ENCODE data around the gene RPS6KA1.
"Not testable (repeated sequence)": the region's sequence is repeated elsewhere in the genome, so short reads cannot be mapped to it uniquely, and the experiment has no call there.

The RPS6KA1 gene

DNA sequence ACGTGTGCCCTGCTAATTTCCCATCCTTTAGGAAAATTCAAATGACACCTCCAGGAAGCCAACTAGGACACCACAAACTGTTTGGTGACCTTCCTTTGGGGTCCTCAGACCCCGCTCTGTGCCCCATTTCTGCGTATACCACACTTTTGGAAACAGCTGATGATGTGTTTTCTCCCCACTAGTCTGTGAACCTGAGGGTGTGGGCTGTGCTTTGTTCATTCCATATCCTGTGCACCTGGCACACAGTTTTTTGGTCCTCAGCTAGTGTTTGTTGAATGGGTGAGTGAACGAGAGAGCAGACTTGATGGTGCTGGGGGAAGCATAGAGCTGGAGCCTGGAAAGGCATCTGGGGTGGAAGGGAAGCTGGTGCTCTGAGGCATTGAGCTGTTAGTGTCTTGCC is 48.6 kb downstream of the RPS6KA1 start:
- H3K4me1 ChIP-seq (ENCODE audit: insufficient read depth, low read length), result no peaks in the 10 kb centered on the region
- no peaks in the 10 kb centered on the region for H3K9me3 ChIP-seq (ENCODE audit: low read length)
- no peaks in the 10 kb centered on the region for H3K27me3 ChIP-seq (ENCODE audit: insufficient read depth, low read length)
- no peak overlapping the region for H3K4me3 ChIP-seq (ENCODE audit: low read length)
- peaks cover 3% of the 10 kb centered on the region for H3K36me3 ChIP-seq (ENCODE audit: insufficient read depth, low read length)
- H2AFZ ChIP-seq (ENCODE audit: low read depth, low read length), result no peak overlapping the region

DNA sequence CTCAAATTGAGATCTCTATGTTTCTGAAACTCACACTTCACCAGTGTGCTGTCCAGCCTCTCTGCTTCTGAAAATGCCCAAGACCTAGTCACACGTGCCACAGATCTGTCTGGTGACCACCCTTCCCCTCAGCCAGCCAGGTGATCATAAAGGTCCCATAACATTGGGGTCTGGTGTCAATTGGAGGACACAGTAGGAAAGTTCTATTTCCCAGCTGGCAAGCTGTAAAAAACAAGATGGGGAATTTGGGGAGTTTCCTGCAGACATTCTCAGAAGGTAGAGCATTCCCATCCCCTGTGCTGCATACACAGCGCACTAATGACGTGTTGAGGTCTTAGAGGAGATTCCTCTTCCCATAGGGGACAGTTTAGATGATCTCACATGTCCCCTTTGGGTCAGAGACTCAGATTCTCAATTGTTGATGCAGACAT is 50.1 kb downstream of the RPS6KA1 start:
- no peaks in the 10 kb centered on the region for H3K4me1 ChIP-seq (ENCODE audit: insufficient read depth, low read length)
- no peaks in the 10 kb centered on the region for H3K9me3 ChIP-seq (ENCODE audit: low read length)
- no peaks in the 10 kb centered on the region for H3K36me3 ChIP-seq (ENCODE audit: insufficient read depth, low read length)
- H3K4me3 ChIP-seq (ENCODE audit: low read length), result no peak overlapping the region
- no peaks in the 10 kb centered on the region for H3K27me3 ChIP-seq (ENCODE audit: insufficient read depth, low read length)
- H2AFZ ChIP-seq (ENCODE audit: low read depth, low read length), result no peak overlapping the region

DNA sequence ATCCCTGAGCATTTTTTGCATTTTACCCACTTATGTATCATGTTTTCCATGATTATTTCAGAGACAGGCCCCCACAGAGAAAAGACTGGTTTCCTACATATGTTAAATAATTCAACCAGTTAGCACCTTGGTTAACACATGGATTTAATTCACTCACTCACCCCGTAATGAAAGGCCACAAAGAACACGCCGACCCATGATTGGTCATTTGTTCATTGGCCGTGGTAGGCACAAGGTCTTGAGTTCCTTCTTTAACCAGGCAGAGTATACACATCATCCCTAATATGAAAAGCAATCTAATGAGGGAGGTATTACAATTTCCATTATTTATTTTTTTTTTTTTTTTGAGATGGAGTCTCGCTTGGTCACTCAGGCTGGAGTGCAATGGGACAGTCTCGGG is 50.6 kb downstream of the RPS6KA1 start:
- Histone ChIP-seq H3K36me3 (ENCODE audit: insufficient read depth, low read length) (no peaks in the 10 kb centered on the region), H3K4me1 (ENCODE audit: insufficient read depth, low read length) (no peaks in the 10 kb centered on the region), H2AFZ (ENCODE audit: low read depth, low read length) (no peak overlapping the region), H3K9me3 (ENCODE audit: low read length) (no peaks in the 10 kb centered on the region), H3K27me3 (ENCODE audit: insufficient read depth, low read length) (no peaks in the 10 kb centered on the region), H3K4me3 (ENCODE audit: low read length) (no peak overlapping the region)

DNA sequence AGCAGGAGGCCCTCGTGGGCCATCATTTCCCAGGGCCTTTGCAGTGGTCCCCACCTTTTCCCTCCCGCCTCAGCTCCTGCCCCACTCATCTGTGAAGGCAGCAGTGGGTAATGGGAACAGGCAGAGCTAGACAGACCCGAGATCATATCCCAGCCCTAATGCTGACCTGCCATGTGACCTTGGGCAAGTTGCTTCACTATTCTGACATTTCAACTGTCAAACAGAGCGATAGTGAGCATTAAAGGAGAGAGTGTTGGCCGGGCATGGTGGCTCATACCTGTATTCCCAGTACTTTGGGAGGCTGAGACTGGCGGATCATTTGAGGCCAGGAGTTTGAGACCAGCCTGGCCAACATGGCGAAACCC is 51.7 kb downstream of the RPS6KA1 start:
- no peaks in the 10 kb centered on the region for H3K27me3 ChIP-seq (ENCODE audit: insufficient read depth, low read length)
- H2AFZ ChIP-seq (ENCODE audit: low read depth, low read length), result no peak overlapping the region
- no peaks in the 10 kb centered on the region for H3K36me3 ChIP-seq (ENCODE audit: insufficient read depth, low read length)
- no peak overlapping the region for H3K4me3 ChIP-seq (ENCODE audit: low read length)
- H3K4me1 ChIP-seq (ENCODE audit: insufficient read depth, low read length), result no peaks in the 10 kb centered on the region
- no peaks in the 10 kb centered on the region for H3K9me3 ChIP-seq (ENCODE audit: low read length)

DNA sequence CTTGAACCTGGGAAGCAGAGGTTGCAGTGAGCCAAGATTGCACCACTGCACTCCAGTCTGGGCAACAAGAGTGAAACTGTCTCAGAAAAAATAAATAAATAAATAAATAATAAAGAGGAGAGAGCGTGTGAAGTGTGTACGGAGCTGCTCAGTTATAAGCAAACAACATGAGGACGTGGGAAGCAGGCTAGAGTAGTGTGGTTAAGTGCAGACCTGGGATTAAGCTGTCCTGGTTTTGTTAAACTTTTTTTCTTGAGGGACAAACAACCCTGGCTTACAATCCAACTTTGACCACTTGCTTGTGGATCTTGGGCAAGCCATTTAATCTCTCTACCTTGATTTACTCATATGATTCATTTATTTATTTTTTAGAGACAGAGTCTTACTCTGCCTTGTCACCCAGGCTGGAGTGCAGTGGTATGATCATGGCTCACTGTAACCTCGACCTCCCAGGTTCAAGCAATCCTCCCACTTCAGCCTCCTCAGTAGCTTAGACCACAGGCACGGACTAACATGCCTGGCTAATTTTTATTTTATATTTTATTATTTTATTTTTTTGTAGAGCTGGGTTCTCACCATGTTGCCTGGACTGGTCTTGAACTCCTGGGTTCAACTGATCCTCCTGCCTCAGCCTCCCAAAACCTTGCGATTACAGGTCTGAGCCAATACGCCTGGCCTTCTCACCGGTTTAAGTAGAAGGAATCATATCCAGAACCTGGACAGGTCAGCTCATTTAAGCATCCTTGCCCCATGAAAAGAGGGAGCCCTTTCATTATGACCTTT is 52.7 kb downstream of the RPS6KA1 start:
- Histone ChIP-seq H3K27me3 (ENCODE audit: insufficient read depth, low read length) (no peaks in the 10 kb centered on the region), H3K36me3 (ENCODE audit: insufficient read depth, low read length) (no peaks in the 10 kb centered on the region), H3K9me3 (ENCODE audit: low read length) (no peaks in the 10 kb centered on the region), H3K4me1 (ENCODE audit: insufficient read depth, low read length) (no peaks in the 10 kb centered on the region), H2AFZ (ENCODE audit: low read depth, low read length) (no peak overlapping the region), H3K4me3 (ENCODE audit: low read length) (no peak overlapping the region)

DNA sequence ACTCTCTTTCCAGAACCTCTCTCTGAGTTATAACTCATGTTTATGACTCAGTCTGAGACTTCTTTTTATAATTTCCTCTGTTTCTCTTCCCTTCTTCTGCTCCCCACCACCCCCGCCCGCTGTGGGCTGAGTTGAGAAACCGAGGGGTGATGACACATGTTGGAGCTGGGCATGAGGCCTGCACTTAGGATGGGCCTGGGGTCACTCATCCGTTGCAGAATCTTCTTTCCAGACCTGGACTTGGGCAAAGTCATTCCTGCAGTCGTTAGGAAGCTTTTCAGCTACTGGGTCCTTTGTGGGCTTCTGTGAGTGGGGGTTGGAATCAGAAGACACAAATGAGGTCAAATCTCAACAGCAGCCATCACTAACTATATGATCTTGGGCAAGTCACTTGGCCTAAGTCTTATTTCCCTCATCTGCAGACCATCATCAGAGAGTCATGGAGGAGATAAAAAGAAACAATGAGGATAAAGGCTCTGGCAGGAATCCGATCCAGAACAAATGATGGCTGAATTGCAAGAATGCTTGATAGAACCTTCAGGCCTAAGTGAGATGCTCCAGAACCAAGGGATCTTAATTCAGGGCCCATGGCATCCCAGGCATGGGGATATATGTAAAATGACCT is 53.4 kb downstream of the RPS6KA1 start:
- Histone ChIP-seq H3K27me3 (ENCODE audit: insufficient read depth, low read length) (no peaks in the 10 kb centered on the region), H2AFZ (ENCODE audit: low read depth, low read length) (no peak overlapping the region), H3K36me3 (ENCODE audit: insufficient read depth, low read length) (no peaks in the 10 kb centered on the region), H3K9me3 (ENCODE audit: low read length) (no peaks in the 10 kb centered on the region), H3K4me3 (ENCODE audit: low read length) (no peak overlapping the region), H3K4me1 (ENCODE audit: insufficient read depth, low read length) (no peaks in the 10 kb centered on the region)

DNA sequence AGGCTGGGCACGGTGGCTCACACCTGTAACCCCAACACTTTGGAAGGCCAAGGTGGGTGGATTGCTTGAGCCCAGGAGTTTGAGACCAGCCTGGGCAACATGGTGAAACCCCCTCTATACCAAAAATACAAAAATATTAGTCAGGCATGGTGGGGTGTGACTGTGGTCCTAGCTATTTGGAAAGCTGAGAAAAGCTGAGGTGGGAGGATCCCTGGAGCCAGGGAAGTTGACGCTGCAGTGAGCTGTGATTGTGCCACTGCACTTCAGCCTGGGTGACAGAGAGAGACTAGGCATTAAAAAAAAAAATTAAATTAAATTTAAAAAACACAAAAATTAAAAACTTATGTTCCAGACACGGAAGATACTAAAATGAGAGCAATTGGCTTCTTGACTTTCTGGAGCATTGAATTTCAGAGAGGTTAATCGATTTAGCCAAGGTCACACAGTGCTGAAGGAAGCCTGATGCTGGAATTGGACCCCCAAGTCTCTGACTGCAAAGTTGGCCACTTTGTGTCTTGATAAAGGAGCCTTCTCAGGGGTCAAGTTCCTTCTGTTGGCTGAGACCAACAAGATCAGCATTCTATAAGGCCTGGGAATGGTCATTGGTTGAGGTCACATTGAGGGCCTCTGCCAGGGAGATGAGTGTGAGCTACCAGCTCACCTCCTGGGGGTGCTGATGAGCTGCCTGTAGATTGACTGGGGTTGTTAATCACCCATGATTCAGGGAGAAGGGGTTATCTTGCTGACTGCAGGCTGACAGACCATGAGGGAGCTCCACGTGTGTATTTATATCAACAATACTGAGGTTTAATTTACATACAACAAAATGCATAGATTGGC is 54.3 kb downstream of the RPS6KA1 start:
- Histone ChIP-seq H3K9me3 (ENCODE audit: low read length) (no peaks in the 10 kb centered on the region), H2AFZ (ENCODE audit: low read depth, low read length) (no peak overlapping the region), H3K36me3 (ENCODE audit: insufficient read depth, low read length) (no peaks in the 10 kb centered on the region), H3K4me3 (ENCODE audit: low read length) (no peak overlapping the region), H3K27me3 (ENCODE audit: insufficient read depth, low read length) (no peaks in the 10 kb centered on the region), H3K4me1 (ENCODE audit: insufficient read depth, low read length) (no peaks in the 10 kb centered on the region)

DNA sequence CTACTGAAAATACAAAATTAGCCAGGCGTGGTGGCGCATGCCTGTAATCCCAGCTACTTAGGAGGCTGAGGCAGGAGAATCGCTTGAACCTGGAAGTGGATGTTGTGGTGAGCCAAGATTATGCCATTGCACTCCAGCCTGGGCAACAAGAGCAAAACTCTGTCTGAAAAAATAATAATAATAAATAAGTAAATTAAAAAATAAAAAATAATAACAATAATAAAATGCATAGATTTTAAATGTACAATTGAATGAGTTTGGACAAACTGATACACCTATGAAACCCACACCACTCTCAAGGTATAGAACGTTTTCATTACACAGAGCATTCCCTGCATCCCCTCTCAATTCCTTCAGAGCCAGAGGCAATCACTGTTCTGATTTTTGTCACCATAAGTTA is 55.0 kb downstream of the RPS6KA1 start:
- not testable (repeated sequence) for H3K4me3 ChIP-seq (ENCODE audit: low read length); H3K9me3 ChIP-seq (ENCODE audit: low read length); H2AFZ ChIP-seq (ENCODE audit: low read depth, low read length); H3K4me1 ChIP-seq (ENCODE audit: insufficient read depth, low read length); H3K27me3 ChIP-seq (ENCODE audit: insufficient read depth, low read length); H3K36me3 ChIP-seq (ENCODE audit: insufficient read depth, low read length)

DNA sequence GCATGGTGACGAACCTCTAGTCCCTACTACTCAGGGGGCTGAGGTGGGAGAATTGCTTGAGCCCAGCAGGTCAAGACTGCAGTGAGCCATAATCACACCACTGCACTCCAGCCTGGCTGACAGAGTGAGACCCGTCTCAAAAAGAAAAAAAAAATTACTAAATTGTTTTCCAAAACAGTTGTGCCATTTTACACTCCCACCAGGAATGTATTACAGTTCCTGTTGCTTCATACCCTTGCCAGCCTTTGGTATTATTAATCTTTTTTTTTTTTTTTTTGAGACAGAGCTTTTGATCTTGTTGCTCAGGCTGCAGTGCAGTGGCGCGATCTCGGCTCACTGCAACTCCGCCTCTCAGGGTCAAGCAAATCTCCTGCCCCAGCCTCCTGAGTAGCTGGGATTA is 55.9 kb downstream of the RPS6KA1 start:
- Histone ChIP-seq H3K4me1 (ENCODE audit: insufficient read depth, low read length) (no peaks in the 10 kb centered on the region), H3K4me3 (ENCODE audit: low read length) (no peak overlapping the region), H2AFZ (ENCODE audit: low read depth, low read length) (no peak overlapping the region), H3K36me3 (ENCODE audit: insufficient read depth, low read length) (no peaks in the 10 kb centered on the region), H3K9me3 (ENCODE audit: low read length) (peaks cover 1% of the 10 kb centered on the region), H3K27me3 (ENCODE audit: insufficient read depth, low read length) (no peaks in the 10 kb centered on the region)

DNA sequence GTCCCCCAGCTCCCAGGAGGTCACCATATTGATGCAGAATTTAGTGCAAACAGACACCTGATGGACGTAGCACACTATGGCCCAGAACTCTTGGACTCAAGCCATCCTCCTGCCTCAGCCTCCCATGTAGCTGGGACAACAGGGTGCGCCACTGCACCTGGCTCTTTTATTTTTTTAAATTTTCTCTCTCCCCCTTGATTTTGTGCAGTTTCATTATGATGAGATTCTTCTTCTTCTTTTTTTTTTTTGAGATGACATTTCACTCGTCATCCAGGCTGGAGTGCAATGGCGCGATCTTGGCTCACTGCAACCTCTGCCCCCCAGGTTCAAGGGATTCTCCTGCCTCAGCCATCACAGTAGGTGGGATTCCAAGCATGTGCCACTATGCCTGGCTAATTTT is 63.8 kb downstream of the RPS6KA1 start:
- H3K4me1 ChIP-seq (ENCODE audit: insufficient read depth, low read length), result no peaks in the 10 kb centered on the region
- H3K27me3 ChIP-seq (ENCODE audit: insufficient read depth, low read length), result no peaks in the 10 kb centered on the region
- no peak overlapping the region for H3K4me3 ChIP-seq (ENCODE audit: low read length)
- H2AFZ ChIP-seq (ENCODE audit: low read depth, low read length), result no peak overlapping the region
- H3K36me3 ChIP-seq (ENCODE audit: insufficient read depth, low read length), result no peaks in the 10 kb centered on the region
- peaks cover 1% of the 10 kb centered on the region for H3K9me3 ChIP-seq (ENCODE audit: low read length)

DNA sequence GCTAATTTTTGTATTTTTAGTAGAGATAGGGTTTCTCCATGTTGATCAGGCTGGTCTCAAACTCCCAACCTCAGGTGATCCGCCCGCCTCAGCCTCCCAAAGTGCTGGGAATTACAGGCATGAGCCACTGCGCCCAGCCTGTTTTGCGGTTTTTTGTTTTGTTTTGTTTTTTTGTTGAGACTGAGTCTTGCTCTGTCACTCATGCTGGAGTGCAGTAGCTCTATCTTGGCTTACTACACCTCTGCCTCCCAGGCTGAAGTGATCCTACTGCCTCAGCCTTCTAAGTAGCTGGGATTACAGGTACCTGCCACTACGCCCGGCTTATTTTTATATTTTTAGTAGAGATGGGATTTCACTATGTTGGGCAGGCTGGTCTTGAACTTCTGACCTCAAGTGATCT is 65.0 kb downstream of the RPS6KA1 start:
- H2AFZ ChIP-seq (ENCODE audit: low read depth, low read length); H3K27me3 ChIP-seq (ENCODE audit: insufficient read depth, low read length); H3K4me1 ChIP-seq (ENCODE audit: insufficient read depth, low read length); H3K36me3 ChIP-seq (ENCODE audit: insufficient read depth, low read length); H3K9me3 ChIP-seq (ENCODE audit: low read length); H3K4me3 ChIP-seq (ENCODE audit: low read length): not testable (repeated sequence)

DNA sequence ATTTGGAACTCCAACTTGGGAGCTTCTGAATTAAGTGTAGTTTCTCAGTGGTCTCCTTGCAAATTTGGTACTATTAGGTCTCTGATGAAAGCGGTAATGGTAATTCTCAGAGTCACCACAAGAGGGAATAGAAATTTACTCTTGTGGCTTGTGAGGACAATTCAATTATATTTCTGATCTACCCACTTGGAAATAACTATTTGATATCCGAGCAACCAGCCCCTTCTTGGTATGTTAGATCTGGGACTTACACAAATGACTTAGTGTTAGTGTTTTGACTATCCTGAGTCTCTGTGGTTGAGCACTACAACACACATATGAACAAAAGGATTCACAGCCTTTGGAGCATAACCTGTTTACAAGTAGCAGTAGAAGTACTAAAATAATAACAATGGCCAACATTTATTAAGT is 68.1 kb downstream of the RPS6KA1 start:
- peaks cover 2% of the 10 kb centered on the region for H3K4me1 ChIP-seq (ENCODE audit: insufficient read depth, low read length)
- H3K36me3 ChIP-seq (ENCODE audit: insufficient read depth, low read length), result no peaks in the 10 kb centered on the region
- no peaks in the 10 kb centered on the region for H3K27me3 ChIP-seq (ENCODE audit: insufficient read depth, low read length)
- no peak overlapping the region for H2AFZ ChIP-seq (ENCODE audit: low read depth, low read length)
- H3K4me3 ChIP-seq (ENCODE audit: low read length), result no peak overlapping the region
- H3K9me3 ChIP-seq (ENCODE audit: low read length), result no peaks in the 10 kb centered on the region

DNA sequence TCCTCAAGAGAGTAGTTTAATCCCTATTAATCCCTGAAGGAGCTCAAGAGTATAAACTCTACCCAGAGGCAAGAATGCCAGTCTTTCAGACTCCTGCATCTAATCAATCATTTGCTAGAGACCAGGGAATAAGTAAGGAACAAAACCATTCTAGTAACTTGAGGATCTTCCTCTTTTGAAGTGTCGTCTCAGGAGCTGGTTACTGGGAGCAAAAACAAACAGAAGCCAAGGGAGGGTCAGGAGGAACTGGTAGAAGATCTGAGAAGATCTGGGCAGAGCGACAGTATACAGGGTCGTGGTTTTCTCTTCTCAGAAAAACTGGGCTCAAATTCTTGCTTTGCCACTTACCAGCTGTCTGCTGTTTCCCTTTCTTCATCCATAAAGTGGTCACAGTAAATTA is 69.3 kb downstream of the RPS6KA1 start:
- no peak overlapping the region for H3K4me3 ChIP-seq (ENCODE audit: low read length)
- peaks cover 15% of the 10 kb centered on the region for H3K4me1 ChIP-seq (ENCODE audit: insufficient read depth, low read length)
- no peaks in the 10 kb centered on the region for H3K36me3 ChIP-seq (ENCODE audit: insufficient read depth, low read length)
- no peaks in the 10 kb centered on the region for H3K27me3 ChIP-seq (ENCODE audit: insufficient read depth, low read length)
- H3K9me3 ChIP-seq (ENCODE audit: low read length), result no peaks in the 10 kb centered on the region
- H2AFZ ChIP-seq (ENCODE audit: low read depth, low read length), result no peak overlapping the region

Data from neuron (in vitro differentiated cells).